ENCODE data around the gene CIB2. TPM values are rescaled to one million over a fixed set of nuclear protein-coding genes. Genes with fewer than 3 reads are reported as not detected.

CIB2 gene
- total RNA-seq, 1 experiment from 2014 or later, result 17.3 TPM

GRCh38 chr15:78110916-78111475 is 20.2 kb downstream of the CIB2 start:
- DNase-seq (ENCODE audit: low read depth, low spot score), result no peak
- Histone ChIP-seq H4K20me1 (ENCODE audit: insufficient read depth) (no peaks in the 10 kb centered on the region), H3K4me3 (replicated peaks in 1 of 2; ENCODE audit: low read depth in 1 of 2, low read length in 2 of 2) (no peak overlapping the region), H3K4me1 (ENCODE audit: control insufficient read depth in 1 of 2, insufficient read depth in 2 of 2, low read length in 2 of 2) (0 out of 4 replicates have a peak, but pooled peaks cover 0 to 6% of the 10 kb centered on the region in 2 experiments), H3K9me2 (ENCODE audit: insufficient read depth) (no peaks in the 10 kb centered on the region), H3K79me2 (ENCODE audit: insufficient read depth, low read length) (no peaks in the 10 kb centered on the region), H2AFZ (ENCODE audit: low read depth, low read length, poor library complexity, severe bottlenecking) (no peak overlapping the region), H3K27ac (ENCODE audit: low read depth, low read length) (no peak overlapping the region), H3K27me3 (ENCODE audit: insufficient read depth, low read length) (no peaks in the 10 kb centered on the region), H3K36me3 (ENCODE audit: control insufficient read depth in 1 of 2, insufficient read depth in 2 of 2, low read length in 2 of 2) (no peaks in the 10 kb centered on the region), H3K9me3 (ENCODE audit: control insufficient read depth in 1 of 2, insufficient read depth in 1 of 2, low read depth in 1 of 2, low read length in 2 of 2) (no peaks in the 10 kb centered on the region), H3K9ac (ENCODE audit: low read length) (no peak overlapping the region), H3K4me2 (ENCODE audit: low read length) (no peak overlapping the region)
- no TSS peak for BruUV-seq (replicated peaks)
- ATAC-seq, result no peak
- ChIA-PET POLR2A (no interaction called here), CTCF (interaction anchor here (1.4 to 5.1 kb wide), 4 partner anchors 85 to 152 kb away, joined by 7 to 70 read pairs (median 17); no protein-coding TSS in a partner anchor), RAD21 (ENCODE audit: low non-redundant PET in 1 of 2, low total read pairs in 2 of 2, uncharacterized antibody in 2 of 2, unreplicated experiment in 2 of 2) (no interaction called here)
- TF ChIP-seq MAX (IDR thresholded peaks at IDR 0.05) (no peak), RAD21 (IDR thresholded peaks at IDR 0.05; ENCODE audit: low read depth) (no peak)
- intact Hi-C loops (cut with micrococcal nuclease), result no loop called here

DNA sequence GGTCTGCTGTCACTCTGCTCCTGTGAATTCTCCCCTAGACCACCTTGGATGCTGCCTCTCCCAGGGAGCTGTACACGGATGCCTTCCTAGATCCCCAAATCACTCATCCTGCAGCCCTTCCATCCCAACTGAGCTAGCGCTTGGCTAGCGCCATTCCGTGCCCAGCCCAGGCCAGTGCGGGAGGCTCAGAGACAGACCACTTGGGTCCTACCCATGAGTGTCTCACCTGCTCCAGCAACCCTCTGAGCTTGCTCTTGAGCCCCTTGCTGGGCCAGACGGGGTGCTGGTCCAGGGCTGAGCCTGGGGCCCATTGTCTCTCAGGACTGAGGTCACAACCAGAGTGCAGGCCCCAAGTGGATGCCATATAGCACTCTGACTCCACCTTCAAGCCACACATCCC is 21.1 kb downstream of the CIB2 start:
- no peak overlapping the region for H3K9ac ChIP-seq (ENCODE audit: low read length)
- CTCF ChIA-PET, result interaction anchor here (1.4 to 5.1 kb wide), 3 partner anchors 86 to 151 kb away, joined by 7 to 70 read pairs (median 26); no protein-coding TSS in a partner anchor
- POLR2A ChIA-PET, result no interaction called here

More for the DNA sequence above, 21.1 kb downstream of the CIB2 start:
- H3K4me1 ChIP-seq (ENCODE audit: control insufficient read depth in 1 of 2, insufficient read depth in 2 of 2, low read length in 2 of 2), result 0 out of 4 replicates have a peak, but pooled peaks cover 0 to 6% of the 10 kb centered on the region in 2 experiments
- no peak overlapping the region for H3K4me2 ChIP-seq (ENCODE audit: low read length)
- no peak for DNase-seq (ENCODE audit: low read depth, low spot score)
- H2AFZ ChIP-seq (ENCODE audit: low read depth, low read length, poor library complexity, severe bottlenecking), result no peak overlapping the region
- no peaks in the 10 kb centered on the region for H3K9me2 ChIP-seq (ENCODE audit: insufficient read depth)
- H3K27me3 ChIP-seq (ENCODE audit: insufficient read depth, low read length), result no peaks in the 10 kb centered on the region
- H3K9me3 ChIP-seq (ENCODE audit: control insufficient read depth in 1 of 2, insufficient read depth in 1 of 2, low read depth in 1 of 2, low read length in 2 of 2), result no peaks in the 10 kb centered on the region
- ATAC-seq, result no peak
- no peaks in the 10 kb centered on the region for H4K20me1 ChIP-seq (ENCODE audit: insufficient read depth)
- intact Hi-C loops (cut with micrococcal nuclease), result no loop called here
- no peak overlapping the region for H3K4me3 ChIP-seq (replicated peaks in 1 of 2; ENCODE audit: low read depth in 1 of 2, low read length in 2 of 2)
- H3K27ac ChIP-seq (ENCODE audit: low read depth, low read length), result no peak overlapping the region
- RAD21 ChIA-PET (ENCODE audit: low non-redundant PET in 1 of 2, low total read pairs in 2 of 2, uncharacterized antibody in 2 of 2, unreplicated experiment in 2 of 2), result no interaction called here
- H3K79me2 ChIP-seq (ENCODE audit: insufficient read depth, low read length), result no peaks in the 10 kb centered on the region
- no peaks in the 10 kb centered on the region for H3K36me3 ChIP-seq (ENCODE audit: control insufficient read depth in 1 of 2, insufficient read depth in 2 of 2, low read length in 2 of 2)
- no peak for TF ChIP-seq ZFX (IDR thresholded peaks at IDR 0.05)
- TF ChIP-seq MAX (IDR thresholded peaks at IDR 0.05), result no peak
- no peak for TF ChIP-seq TCF7L2 (IDR thresholded peaks at IDR 0.05; ENCODE audit: borderline replicate concordance, extremely low read depth, insufficient read depth, insufficient read length)
- no peak for TF ChIP-seq EZH2 (IDR thresholded peaks at IDR 0.05)
- TF ChIP-seq SP1 (IDR thresholded peaks at IDR 0.05; ENCODE audit: low read depth), result no peak
- no peak for TF ChIP-seq SRF (IDR thresholded peaks at IDR 0.05; ENCODE audit: low read depth)
- no peak for TF ChIP-seq RAD21 (IDR thresholded peaks at IDR 0.05; ENCODE audit: low read depth)
- BruUV-seq (replicated peaks), result no TSS peak

All from HCT116 (cell line).